Measurements from ENCODE around the gene TPCN1.

The TPCN1 gene

GRCh38 chr12:113242560-113242959 is 21.3 kb downstream of the TPCN1 start:
- no peak for FAIRE-seq

- no peak for FAIRE-seq
Measured at GRCh38 chr12:113244047-113244460, 22.8 kb downstream of the TPCN1 start.

GRCh38 chr12:113244478-113244958 is 23.3 kb downstream of the TPCN1 start:
- no peak for FAIRE-seq

GRCh38 chr12:113245695-113246477 is 24.6 kb downstream of the TPCN1 start:
- FAIRE-seq, result no peak

DNA sequence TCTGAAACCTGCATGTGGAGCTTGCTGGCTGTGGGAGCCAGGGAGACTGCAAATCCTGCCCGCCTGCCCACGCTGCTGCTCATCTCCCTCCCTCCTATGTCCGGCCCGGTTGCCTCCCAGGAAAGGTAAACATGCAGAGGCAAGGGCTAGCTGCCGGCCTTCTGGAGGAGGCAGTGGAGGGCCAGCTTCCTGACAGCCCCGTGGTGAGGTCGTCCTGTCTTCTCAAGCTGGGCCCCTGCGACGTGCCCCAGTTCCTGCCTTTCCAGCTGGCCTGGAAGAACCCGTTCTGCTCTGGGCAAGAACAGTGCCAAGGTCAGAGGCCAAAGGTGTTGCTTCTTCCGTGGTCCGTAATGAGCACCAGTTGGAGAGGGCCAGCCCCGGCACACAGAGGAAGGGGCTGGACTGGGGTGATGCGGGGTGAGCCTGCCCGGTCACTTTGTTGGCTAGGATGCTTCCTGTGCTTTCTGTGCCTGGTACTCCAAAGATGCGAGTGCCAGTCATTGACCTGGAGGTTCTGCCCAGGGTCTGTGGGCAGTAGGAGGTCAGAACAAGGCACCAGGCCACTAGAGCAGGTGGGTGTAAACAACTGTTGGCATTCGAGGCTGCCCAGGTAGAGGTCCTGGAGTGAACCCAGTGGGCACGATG is 25.3 kb downstream of the TPCN1 start:
- FAIRE-seq, result no peak

- no peak for FAIRE-seq
Measured at GRCh38 chr12:113247123-113248050, 26.1 kb downstream of the TPCN1 start.

GRCh38 chr12:113248051-113248825 is 27.0 kb downstream of the TPCN1 start:
- FAIRE-seq, result no peak

GRCh38 chr12:113248842-113249435 is 27.7 kb downstream of the TPCN1 start:
- FAIRE-seq, result no peak

GRCh38 chr12:113249546-113249945 is 28.3 kb downstream of the TPCN1 start:
- no peak for FAIRE-seq

- FAIRE-seq, result no peak
Measured at GRCh38 chr12:113250045-113250444, 28.8 kb downstream of the TPCN1 start.

DNA sequence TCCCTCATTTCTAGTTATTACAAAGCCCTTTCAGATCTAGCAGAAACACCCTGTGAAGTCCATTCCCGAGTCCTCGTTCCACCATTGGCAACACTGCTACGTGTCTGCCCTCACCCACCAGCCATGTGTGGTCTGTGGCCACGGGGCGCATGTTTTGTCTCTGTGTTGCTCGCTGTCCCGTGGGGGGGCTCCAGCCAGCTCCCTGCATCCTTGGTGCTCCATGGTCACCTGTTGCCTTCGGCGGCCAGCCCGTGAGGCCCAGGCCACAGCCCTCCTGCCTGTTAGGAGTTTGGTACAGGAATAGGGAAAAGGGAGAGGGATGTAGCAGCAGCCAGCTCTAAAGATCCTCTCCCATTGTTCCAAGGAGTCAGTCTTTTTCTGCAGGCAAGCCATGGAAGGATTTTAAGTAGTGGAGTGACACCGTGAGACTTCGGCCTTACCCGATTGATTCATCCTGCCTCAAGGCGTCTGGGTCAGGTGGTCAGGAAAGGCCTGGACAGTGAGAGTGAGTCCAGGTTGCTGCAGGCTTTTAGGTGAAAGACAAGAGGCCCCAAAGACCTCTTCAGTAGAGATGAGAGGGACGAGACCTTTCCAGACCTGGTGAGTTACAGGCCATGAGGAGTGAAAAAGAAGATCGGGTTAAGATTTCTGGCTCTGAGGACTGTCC is 30.3 kb downstream of the TPCN1 start:
- FAIRE-seq, result no peak

DNA sequence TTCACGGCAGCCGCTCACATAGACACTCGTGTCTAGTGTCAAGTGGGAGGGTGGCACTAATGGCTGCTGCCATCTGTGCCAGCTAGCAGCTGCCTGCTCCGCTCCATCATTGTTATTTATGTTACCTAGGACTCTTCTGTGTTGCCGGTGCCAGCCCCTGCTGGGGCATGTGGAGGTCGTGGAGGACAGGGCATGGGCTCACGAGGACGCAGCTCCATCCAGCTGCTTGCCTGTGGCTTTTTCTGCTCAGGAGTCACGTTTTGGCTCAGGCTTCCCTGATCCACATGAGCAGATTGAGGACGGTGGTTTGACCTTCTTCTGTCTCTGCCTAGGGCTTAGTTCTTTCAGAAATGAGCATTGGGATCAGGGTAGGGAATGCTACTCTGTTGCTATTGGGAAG is 31.2 kb downstream of the TPCN1 start:
- FAIRE-seq, result no peak

DNA sequence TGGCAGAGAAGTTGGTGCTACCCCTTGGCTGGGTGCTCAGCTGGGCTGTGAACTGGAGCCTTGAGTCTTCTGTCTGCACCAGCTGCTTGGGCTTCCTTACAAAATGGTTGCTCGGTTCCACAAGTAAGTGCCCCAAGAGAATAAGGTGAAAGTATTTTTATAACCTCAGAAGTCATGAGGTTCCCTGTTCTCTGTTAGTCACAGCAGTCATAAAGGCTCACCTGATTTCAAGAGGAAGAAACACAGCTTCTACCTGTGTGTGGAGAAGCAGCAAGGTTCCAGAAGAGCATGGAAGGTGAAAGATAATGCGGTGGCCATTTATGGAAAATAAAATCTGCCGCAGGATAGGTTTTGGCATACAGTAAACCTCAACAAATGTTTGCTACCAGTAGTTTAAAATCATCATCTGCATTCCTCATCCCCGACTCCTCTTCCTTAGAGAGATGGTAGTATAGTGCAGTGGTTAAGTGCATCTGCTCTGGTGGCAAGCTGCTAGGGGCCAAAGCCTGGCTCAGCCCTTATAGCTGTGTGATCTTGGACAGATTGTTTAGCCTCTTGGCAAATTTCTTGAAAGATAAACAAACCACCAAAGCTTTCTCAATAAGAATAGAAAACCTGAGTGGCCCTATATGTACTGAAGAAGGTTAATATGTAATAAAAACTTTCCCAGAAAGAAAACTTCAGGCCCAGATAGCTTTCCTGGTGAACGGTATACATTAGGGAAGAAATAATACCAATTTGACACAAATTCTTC is 32.4 kb downstream of the TPCN1 start:
- FAIRE-seq, result no peak

GRCh38 chr12:113254298-113254697 is 33.0 kb downstream of the TPCN1 start:
- FAIRE-seq, result no peak

GRCh38 chr12:113257564-113257963 is 36.3 kb downstream of the TPCN1 start:
- no peak for FAIRE-seq

- no peak for FAIRE-seq
Measured at GRCh38 chr12:113260127-113260526, 38.9 kb downstream of the TPCN1 start.

DNA sequence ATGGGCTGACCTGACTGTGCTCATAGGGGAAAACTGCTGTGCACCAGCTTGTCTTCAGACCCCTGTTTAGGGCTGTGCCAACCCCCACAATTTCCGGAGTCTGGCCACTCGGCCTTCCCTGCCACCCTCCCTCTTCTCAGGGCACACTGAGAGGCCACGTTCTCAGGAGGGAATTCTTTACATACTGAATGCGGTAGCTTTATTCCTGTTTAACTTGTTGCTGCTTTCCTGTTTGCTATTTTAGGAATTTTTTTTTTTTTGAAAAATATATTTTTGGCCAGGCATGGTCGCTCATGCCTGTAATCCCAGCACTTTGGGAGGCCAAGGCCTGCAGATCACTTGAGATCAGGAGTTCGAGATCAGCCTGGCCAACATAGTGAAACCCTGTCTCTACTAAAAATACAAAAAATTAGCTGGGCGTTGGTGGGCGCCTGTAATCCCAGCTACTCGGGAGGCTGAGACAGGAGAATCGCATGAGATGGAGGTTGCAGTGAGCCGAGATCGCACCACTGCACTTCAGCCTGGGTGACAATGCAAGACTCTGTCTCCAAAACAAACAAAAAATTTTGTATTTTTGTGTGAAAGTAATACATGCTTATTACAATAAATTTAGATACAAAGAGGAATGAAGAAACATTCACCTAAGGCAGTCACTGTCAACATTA is 39.5 kb downstream of the TPCN1 start:
- no peak for FAIRE-seq

DNA sequence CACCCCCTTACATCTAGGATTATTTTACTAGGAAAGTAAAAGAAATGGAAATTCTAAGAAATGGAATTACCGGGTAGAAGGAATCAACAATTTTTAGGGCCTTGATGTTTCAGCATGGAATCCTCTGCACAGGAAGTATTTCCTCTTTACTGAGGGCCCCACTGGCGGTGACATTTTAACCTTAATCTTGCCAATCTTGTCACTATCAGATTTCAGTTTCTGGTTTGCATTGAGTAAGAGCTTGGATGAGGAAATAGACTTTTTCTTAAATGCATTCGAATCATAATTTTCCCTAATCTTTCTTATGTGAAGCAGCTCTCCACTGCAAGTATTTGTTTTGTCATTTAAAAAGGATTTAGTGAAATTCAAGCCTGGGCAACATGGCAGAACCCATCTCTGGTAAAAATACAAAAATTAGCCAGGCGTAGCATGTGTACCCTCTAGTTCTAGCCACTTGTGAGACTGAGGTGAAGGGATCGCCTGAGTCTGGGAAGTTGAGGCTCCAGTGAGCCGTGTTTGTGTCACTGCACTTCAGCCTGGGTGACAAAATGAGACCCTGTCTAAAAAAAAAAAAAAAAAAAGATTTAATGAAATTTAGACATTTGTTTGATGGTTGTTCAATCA is 40.7 kb downstream of the TPCN1 start:
- FAIRE-seq, result no peak

DNA sequence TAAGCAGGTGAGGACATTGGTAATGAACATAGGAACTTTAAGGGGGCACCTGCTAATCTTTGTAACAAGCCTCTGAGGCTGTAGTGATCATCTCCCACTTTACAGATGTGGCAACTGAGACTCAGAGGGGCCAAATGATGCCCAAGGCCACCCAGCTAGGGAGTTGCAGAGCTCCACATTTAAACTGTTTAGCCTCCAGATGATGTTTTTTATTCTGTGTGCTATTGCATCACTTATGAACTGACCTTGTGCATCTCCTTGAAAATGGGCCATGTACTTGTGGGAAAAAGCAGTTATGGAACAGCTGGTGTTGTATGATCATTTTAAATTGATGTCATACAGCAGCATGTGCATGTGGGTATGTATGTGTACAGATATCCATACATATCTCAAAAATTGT is 41.4 kb downstream of the TPCN1 start:
- no peak for FAIRE-seq

Measured in colon (tissue), 2 donors.